K562 (cell line): Measurements from ENCODE around the gene ENHO. TPM values are rescaled to one million over a fixed set of nuclear protein-coding genes. Genes with fewer than 3 reads are reported as not detected.

Experiments used
- ATAC-seq: fragments of 200-7000 bp; cut with Tn5 transposase; 3 replicates; pipeline ENCODE4 v1.9.1; 2020; ENCODE audit warnings: moderate library complexity
- BruUV-seq: library from RNA; stranded (reverse); fragments of 400-500 nt; replicated peaks from 2 replicates; lab custom pipeline; 2021; lab: Mats Ljungman, UMichigan
- CTCF ChIA-PET: fragments of 300-600 bp; formaldehyde crosslinking; extraction: SDS; loops from one replicate; lab custom pipeline; 2021; ENCODE audit warnings: low intra/inter-chr PET ratio; lab: Yijun Ruan, JAX
- POLR2A ChIA-PET: fragments of 300-600, 350-650 bp; sonication (Branson Sonifier 250); formaldehyde crosslinking; extraction: SDS; loops from one replicate; lab custom pipeline; 2021; ENCODE audit warnings: antibody characterized with exemption, inconsistent platforms; lab: Yijun Ruan, JAX
- DNase-seq, 4 experiments: peaks; one replicate each; pipeline versions ENCODE4 v3.0.0 to v3.0.0-alpha.2; 2011 to 2018; ENCODE audit warnings: low spot score in 3 of 4, mixed read lengths in 3 of 4; ENCODE audit errors: extremely low read depth in 1 of 4
- FAIRE-seq: peaks from 2 replicates; lab custom pipeline; 2011; peaks lifted over from hg19 to GRCh38; lab: Jason Lieb, UNC
- H2AFZ ChIP-seq: 2 replicates; pipeline ENCODE4 v1.6.0; 2011; ENCODE audit warnings: low read depth, low read length, control low read depth, inconsistent platforms
- H3K27ac ChIP-seq: fragments of 200-600 bp; 3 replicates; pipeline ENCODE4 v1.8.0; 2011; ENCODE audit warnings: low read depth, mild to moderate bottlenecking, control low read depth, inconsistent platforms, low read length, moderate library complexity, mixed read lengths; ENCODE audit errors: extremely low read depth
- H3K27me3 ChIP-seq, 2 experiments: fragments of 300-600 bp in 1 of 2; 2 replicates in 1 of 2; 3 replicates in 1 of 2; pipeline versions ENCODE4 v1.6.0 to v1.8.0; 2011; ENCODE audit warnings: inconsistent platforms in 2 of 2, low read length in 2 of 2, mild to moderate bottlenecking in 1 of 2, mixed read lengths in 1 of 2, moderate library complexity in 1 of 2; ENCODE audit not compliant: control insufficient read depth in 2 of 2, insufficient read depth in 2 of 2
- H3K36me3 ChIP-seq: fragments of 300-600 bp; 3 replicates; pipeline ENCODE4 v1.8.0; 2011; ENCODE audit warnings: mild to moderate bottlenecking, low read length, inconsistent platforms; ENCODE audit not compliant: control insufficient read depth, insufficient read depth
- H3K4me1 ChIP-seq, 2 experiments: fragments of 200-600 bp in 1 of 2; replicated peaks in 1 of 2; 2 replicates in 1 of 2; 3 replicates in 1 of 2; pipeline versions ENCODE4 v1.5.1 to v1.8.0; 2011; ENCODE audit warnings: inconsistent platforms in 2 of 2, low read length in 2 of 2, mild to moderate bottlenecking in 1 of 2, mixed read lengths in 1 of 2, moderate library complexity in 1 of 2; ENCODE audit not compliant: control insufficient read depth in 2 of 2, insufficient read depth in 2 of 2
- H3K4me2 ChIP-seq: 2 replicates; pipeline ENCODE4 v1.6.1; 2011; ENCODE audit warnings: low read length, control low read depth, inconsistent platforms, mixed read lengths; ENCODE audit not compliant: insufficient read depth
- H3K4me3 ChIP-seq: fragments of 200-600 bp; sonication (generic), shearing (Covaris generic); 2 replicates; pipeline ENCODE4 v1.5.1; 2016; ENCODE audit warnings: control low read depth, inconsistent platforms
- H3K79me2 ChIP-seq: fragments of 200-600 bp; 3 replicates; pipeline ENCODE4 v1.8.0; 2011; ENCODE audit warnings: low read length, inconsistent platforms; ENCODE audit not compliant: control insufficient read depth, insufficient read depth
- H3K9ac ChIP-seq, 2 experiments: 2 replicates each; pipeline versions ENCODE4 v1.6.0 to v1.6.1; 2011; ENCODE audit warnings: low read depth in 2 of 2, low read length in 2 of 2, control low read depth in 1 of 2, inconsistent platforms in 1 of 2, mild to moderate bottlenecking in 1 of 2, mixed read lengths in 1 of 2; ENCODE audit not compliant: insufficient read depth in 1 of 2
- H3K9me1 ChIP-seq: one replicate; pipeline ENCODE4 v1.6.0; 2011; ENCODE audit warnings: inconsistent platforms, mild to moderate bottlenecking, low read length, moderate library complexity; ENCODE audit not compliant: control insufficient read depth, insufficient read depth
- H3K9me3 ChIP-seq: replicated peaks from 2 replicates; pipeline ENCODE4 v1.5.1; 2011; ENCODE audit warnings: low read depth, low read length, inconsistent platforms; ENCODE audit not compliant: control insufficient read depth, insufficient read depth
- H4K20me1 ChIP-seq: replicated peaks from 2 replicates; pipeline ENCODE4 v1.6.1; 2011; ENCODE audit warnings: low read length, inconsistent platforms, mixed read lengths; ENCODE audit not compliant: control insufficient read depth, insufficient read depth
- ASH1L ChIP-seq: fragments of 450-650 bp; IDR thresholded peaks from 2 replicates; pipeline ENCODE4 v1.6.1; 2018; ENCODE audit warnings: borderline replicate concordance, mild to moderate bottlenecking, low read depth; ENCODE audit not compliant: partially characterized antibody
- CCNT2 ChIP-seq: IDR thresholded peaks from 2 replicates; pipeline ENCODE4 v1.6.1; 2011; ENCODE audit warnings: borderline replicate concordance, low read depth, mild to moderate bottlenecking, moderate library complexity, mixed read lengths, low read length; ENCODE audit not compliant: insufficient read length; ENCODE audit errors: extremely low read depth
- HDAC8 ChIP-seq: fragments of 450-650 bp; IDR thresholded peaks from 2 replicates; pipeline ENCODE4 v1.6.1; 2016; ENCODE audit warnings: mild to moderate bottlenecking, missing genetic modification characterization, moderate library complexity, missing compliant biosample characterization
- STAT5B ChIP-seq: fragments of 250-450 bp; sonication (Bioruptor Pico); IDR thresholded peaks from 2 replicates; pipeline ENCODE4 v1.8.0; 2021; ENCODE audit warnings: mild to moderate bottlenecking, inconsistent platforms
- ZC3H8 ChIP-seq: fragments of 450-650 bp; IDR thresholded peaks from 2 replicates; pipeline ENCODE4 v1.6.1; 2017
- ZNF316 ChIP-seq: fragments of 450-650 bp; IDR thresholded peaks from 2 replicates; pipeline ENCODE4 v1.6.1; 2016
- ZNF324 ChIP-seq: fragments of 250-450 bp; sonication (Bioruptor Pico); IDR thresholded peaks from 2 replicates; pipeline ENCODE4 v1.4.0; 2020; ENCODE audit warnings: mild to moderate bottlenecking
- WGBS: fragments of 100-300 bp; shearing (Covaris generic); methylation state at CpG from one replicate; pipeline ENCODE4 v1.1.6; 2016; ENCODE audit warnings: low coverage, mixed read lengths; ENCODE audit not compliant: insufficient coverage; ENCODE audit errors: missing lambda C conversion rate; 5-methylcytosine and 5-hydroxymethylcytosine counted together
- in situ Hi-C: fragments of 300-500 bp; cut with MboI; formaldehyde crosslinking; loops from 4 replicates; pipeline ENCODE4 v1.15.0; 2018; ENCODE audit warnings: inconsistent platforms, mixed read lengths
- intact Hi-C: fragments of 100-400 bp; cut with micrococcal nuclease; formaldehyde crosslinking; loops from 2 replicates; pipeline ENCODE4 v1.14.2; 2022
- polyA plus RNA-seq, 8 experiments: library from polyadenylated mRNA; depleted of rRNA in 4 of 8; stranded (reverse) in 5 of 8; unstranded in 3 of 8; fragments of >200 nt; fragmentation: Nextera tagmentation in 2 of 8; fragmentation: Illumina TruSeq in 1 of 8; extraction: Ambion mirVana in 2 of 8; extraction: Trizol in 1 of 8; gene quantifications; 2 replicates each; pipeline versions ENCODE4 v1.2.1 to v1.2.3, GENCODE V29; 2011 to 2014; ENCODE audit warnings: inconsistent platforms in 1 of 8, missing spikeins in 1 of 8
- total RNA-seq, 7 experiments: library from RNA; depleted of rRNA in 6 of 7; stranded (reverse); fragments of >200 nt in 6 of 7; fragmentation: Illumina TruSeq in 2 of 7; extraction: Trizol in 2 of 7; gene quantifications; 2 replicates each; pipeline versions ENCODE4 v1.2.1 to v1.2.3, GENCODE V29; 2011 to 2021; ENCODE audit warnings: low replicate concordance in 1 of 7
- TF ChIP-seq, protein P1 (sequence below), 2 experiments: fragments of 450-650 bp; conservative IDR thresholded peaks; 2 replicates each; pipeline ENCODE4 v1.6.1; 2017; ENCODE audit warnings: mild to moderate bottlenecking in 2 of 2, moderate library complexity in 2 of 2

ENHO gene
- total and polyA plus RNA-seq, 9 of the 15 experiments (the other 6 are each of a cell fraction or from before 2014, with no cell fraction given) = 0.24 TPM; not detected in 8

DNA sequence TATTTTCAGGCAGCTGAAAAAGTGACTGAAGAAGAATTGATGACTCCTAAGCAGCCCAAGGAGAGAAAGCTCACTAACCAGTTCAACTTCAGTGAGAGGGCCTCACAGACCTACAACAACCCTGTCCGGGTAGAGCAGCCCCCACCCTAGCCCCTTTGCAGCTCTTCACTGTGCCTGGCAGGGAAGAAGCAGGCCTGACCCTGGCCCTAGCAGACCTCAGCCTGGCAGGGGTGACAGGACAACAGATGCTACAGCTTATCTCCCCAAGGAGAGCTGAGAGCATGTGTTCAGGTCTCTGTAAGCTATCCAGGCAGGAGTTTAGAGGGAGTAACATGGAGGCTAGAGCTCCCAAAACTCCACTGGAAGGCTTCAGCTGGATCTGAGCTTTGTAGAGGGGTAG is 32.4 kb downstream of the ENHO start:
- DNase-seq = no peak
- Histone ChIP-seq H3K9ac (no peak overlapping the region), H3K27ac (no peak overlapping the region), H3K9me1 (no peaks in the 10 kb centered on the region), H3K4me1 (no peaks in the 10 kb centered on the region), H4K20me1 (no peaks in the 10 kb centered on the region; the same call in 1 of the 2 replicates), H3K27me3 (peaks cover 0 to 7% of the 10 kb centered on the region in 2 experiments; a peak in 2 of 5 replicates), H2AFZ (no peak overlapping the region), H3K4me3 (no peak overlapping the region), H3K79me2 (no peaks in the 10 kb centered on the region), H3K36me3 (no peaks in the 10 kb centered on the region), H3K4me2 (no peak overlapping the region), H3K9me3 (no peaks in the 10 kb centered on the region)
- no peak for TF ChIP-seq STAT5B (CRISPR knock-in tag)
- no peak for TF ChIP-seq ZNF324 (CRISPR knock-in tag)
- TF ChIP-seq ZNF316 = no peak
- no peak for TF ChIP-seq ZC3H8
- no peak for TF ChIP-seq CCNT2
- CTCF ChIA-PET = no interaction called here
- no TSS peak for BruUV-seq
- FAIRE-seq = no peak
- WGBS = 0% methylated on average over 1 of the region's 1 CpG
- in situ Hi-C loops (loop anchor here (10.0 kb wide), 1 partner anchor 66 kb away; no protein-coding TSS in a partner anchor), intact Hi-C loops (no loop called here)
- POLR2A ChIA-PET = interaction anchor here (0.6 to 1.2 kb wide), 3 partner anchors 13 to 164 kb away, joined by 3 to 4 read pairs (median 3); no protein-coding TSS in a partner anchor
- ATAC-seq = no peak

DNA sequence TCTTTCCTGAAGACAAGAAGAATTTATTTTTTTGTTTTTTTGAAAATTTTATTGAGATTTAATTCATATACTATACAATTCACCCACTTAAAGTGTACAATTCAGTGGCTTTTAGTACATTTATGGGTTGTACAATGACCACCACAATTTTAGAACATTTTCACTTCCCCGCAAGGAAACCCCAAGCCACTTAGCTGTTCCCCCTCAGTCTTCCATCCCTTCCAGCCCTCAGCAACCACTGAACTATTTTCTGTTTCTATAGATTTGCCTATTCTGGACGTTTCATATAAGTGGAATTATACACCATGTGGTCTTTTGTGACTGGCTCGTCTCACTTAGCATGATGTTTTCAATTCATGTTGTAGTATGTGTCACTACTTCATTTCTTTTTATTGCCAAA is 36.2 kb downstream of the ENHO start:
- FAIRE-seq = no peak
- ATAC-seq = no peak
- intact Hi-C loops = no loop called here

More for the DNA sequence above, 36.2 kb downstream of the ENHO start:
- no peaks in the 10 kb centered on the region for H3K36me3 ChIP-seq
- no peak overlapping the region for H3K4me2 ChIP-seq
- no peaks in the 10 kb centered on the region for H3K9me3 ChIP-seq
- no peak overlapping the region for H3K27ac ChIP-seq
- ChIA-PET CTCF (no interaction called here), POLR2A (no interaction called here)
- H3K4me1 ChIP-seq = no peaks in the 10 kb centered on the region
- 0% methylated on average over 3 of the region's 3 CpGs for WGBS
- no peak for DNase-seq
- peaks cover 0 to 7% of the 10 kb centered on the region in 2 experiments; a peak in 2 of 5 replicates for H3K27me3 ChIP-seq
- no peaks in the 10 kb centered on the region for H4K20me1 ChIP-seq
- TF ChIP-seq, protein P1, sequence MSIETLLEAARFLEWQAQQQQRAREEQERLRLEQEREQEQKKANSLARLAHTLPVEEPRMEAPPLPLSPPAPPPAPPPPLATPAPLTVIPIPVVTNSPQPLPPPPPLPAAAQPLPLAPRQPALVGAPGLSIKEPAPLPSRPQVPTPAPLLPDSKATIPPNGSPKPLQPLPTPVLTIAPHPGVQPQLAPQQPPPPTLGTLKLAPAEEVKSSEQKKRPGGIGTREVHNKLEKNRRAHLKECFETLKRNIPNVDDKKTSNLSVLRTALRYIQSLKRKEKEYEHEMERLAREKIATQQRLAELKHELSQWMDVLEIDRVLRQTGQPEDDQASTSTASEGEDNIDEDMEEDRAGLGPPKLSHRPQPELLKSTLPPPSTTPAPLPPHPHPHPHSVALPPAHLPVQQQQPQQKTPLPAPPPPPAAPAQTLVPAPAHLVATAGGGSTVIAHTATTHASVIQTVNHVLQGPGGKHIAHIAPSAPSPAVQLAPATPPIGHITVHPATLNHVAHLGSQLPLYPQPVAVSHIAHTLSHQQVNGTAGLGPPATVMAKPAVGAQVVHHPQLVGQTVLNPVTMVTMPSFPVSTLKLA (conservative IDR thresholded peaks at IDR 0.05) = no peak
- TF ChIP-seq HDAC8 (no peak), ASH1L (no peak)
- H3K9ac ChIP-seq = no peak overlapping the region
- BruUV-seq = no TSS peak
- in situ Hi-C loops = no loop called here
- H2AFZ ChIP-seq = no peak overlapping the region
- H3K79me2 ChIP-seq = no peaks in the 10 kb centered on the region
- no peaks in the 10 kb centered on the region for H3K9me1 ChIP-seq
- no peak overlapping the region for H3K4me3 ChIP-seq
